Measurements from ENCODE around the gene GRB10. TPM values are rescaled to one million over a fixed set of nuclear protein-coding genes. Genes with fewer than 3 reads are reported as not detected.

GRB10 gene
- polyA plus RNA-seq, 1 donor from 2014 or later: 78.4 TPM

DNA sequence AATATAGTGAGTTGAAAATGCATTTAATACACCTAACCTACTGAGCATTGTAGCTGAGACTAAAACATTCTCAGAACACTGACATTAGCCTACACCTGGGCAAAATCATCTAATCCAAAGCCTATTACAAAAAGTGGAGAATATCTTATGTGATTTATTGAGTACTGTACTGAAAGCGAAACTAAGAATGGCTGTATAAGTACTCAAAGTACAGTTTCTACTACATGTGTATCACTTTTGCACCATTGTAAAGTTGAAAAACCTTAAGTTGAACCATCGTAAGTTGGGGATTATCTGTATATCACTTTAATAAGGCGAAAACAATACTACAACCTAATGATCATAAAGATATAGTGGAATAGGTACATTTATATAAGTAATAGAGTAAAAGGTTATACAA, 45.4 kb upstream of the GRB10 start:
- H3K27ac ChIP-seq (ENCODE audit: low read length): no peak overlapping the region
- H3K27me3 ChIP-seq (ENCODE audit: insufficient read depth, low read depth, low read length): no peaks in the 10 kb centered on the region
- no peaks in the 10 kb centered on the region for H3K79me2 ChIP-seq (replicated peaks; ENCODE audit: insufficient read depth, low read length)
- no peak overlapping the region for H2AFZ ChIP-seq (ENCODE audit: low read depth, low read length)
- H3K4me2 ChIP-seq (ENCODE audit: low read length): no peak overlapping the region
- no peak overlapping the region for H3K4me3 ChIP-seq (ENCODE audit: low read length)
- no peaks in the 10 kb centered on the region for H3K36me3 ChIP-seq (ENCODE audit: insufficient read depth, low read length)
- no peaks in the 10 kb centered on the region for H3F3A ChIP-seq (ENCODE audit: insufficient read depth, low read length, poor library complexity, severe bottlenecking)
- H3K9me3 ChIP-seq (ENCODE audit: low read length): no peaks in the 10 kb centered on the region
- no peak for TF ChIP-seq SMC3 (conservative IDR thresholded peaks at IDR 0.05; ENCODE audit: poor library complexity)
- TF ChIP-seq, protein P1, sequence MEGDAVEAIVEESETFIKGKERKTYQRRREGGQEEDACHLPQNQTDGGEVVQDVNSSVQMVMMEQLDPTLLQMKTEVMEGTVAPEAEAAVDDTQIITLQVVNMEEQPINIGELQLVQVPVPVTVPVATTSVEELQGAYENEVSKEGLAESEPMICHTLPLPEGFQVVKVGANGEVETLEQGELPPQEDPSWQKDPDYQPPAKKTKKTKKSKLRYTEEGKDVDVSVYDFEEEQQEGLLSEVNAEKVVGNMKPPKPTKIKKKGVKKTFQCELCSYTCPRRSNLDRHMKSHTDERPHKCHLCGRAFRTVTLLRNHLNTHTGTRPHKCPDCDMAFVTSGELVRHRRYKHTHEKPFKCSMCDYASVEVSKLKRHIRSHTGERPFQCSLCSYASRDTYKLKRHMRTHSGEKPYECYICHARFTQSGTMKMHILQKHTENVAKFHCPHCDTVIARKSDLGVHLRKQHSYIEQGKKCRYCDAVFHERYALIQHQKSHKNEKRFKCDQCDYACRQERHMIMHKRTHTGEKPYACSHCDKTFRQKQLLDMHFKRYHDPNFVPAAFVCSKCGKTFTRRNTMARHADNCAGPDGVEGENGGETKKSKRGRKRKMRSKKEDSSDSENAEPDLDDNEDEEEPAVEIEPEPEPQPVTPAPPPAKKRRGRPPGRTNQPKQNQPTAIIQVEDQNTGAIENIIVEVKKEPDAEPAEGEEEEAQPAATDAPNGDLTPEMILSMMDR (IDR thresholded peaks at IDR 0.05; ENCODE audit: poor library complexity, severe bottlenecking): no peak
- no peak for TF ChIP-seq POLR2AphosphoS5 (IDR thresholded peaks at IDR 0.05)
- TF ChIP-seq MXI1 (conservative IDR thresholded peaks at IDR 0.05; ENCODE audit: poor library complexity, severe bottlenecking): no peak
- TF ChIP-seq EZH2 (IDR thresholded peaks at IDR 0.05; ENCODE audit: borderline replicate concordance, insufficient read depth, low read length, poor library complexity, severe bottlenecking): no peak
- no peak for TF ChIP-seq RAD21 (conservative IDR thresholded peaks at IDR 0.05)
- H3K9ac ChIP-seq (ENCODE audit: low read length): no peak overlapping the region
- no peaks in the 10 kb centered on the region for H4K20me1 ChIP-seq (ENCODE audit: insufficient read depth)
- H3K9me2 ChIP-seq (ENCODE audit: insufficient read depth, low read length): no peaks in the 10 kb centered on the region

DNA sequence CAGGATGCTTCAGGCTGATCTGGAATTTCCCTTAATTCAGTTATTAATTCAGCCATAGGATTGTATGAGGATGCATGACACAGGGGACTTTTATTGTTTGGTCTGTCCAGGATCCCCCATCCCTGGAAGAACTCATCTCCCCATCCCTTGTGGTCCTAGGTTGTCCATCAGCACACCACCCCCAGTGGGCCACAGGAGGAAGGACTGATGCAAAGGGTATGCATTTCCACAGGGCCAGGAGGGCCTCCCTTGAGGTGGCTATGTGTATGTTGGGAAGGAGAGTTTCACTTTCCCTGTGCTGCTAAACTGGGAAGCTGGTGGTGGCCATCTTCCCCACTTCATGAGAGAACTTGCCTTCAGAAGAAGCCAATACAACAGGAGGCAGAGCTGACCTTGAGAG, 44.6 kb upstream of the GRB10 start:
- no peak overlapping the region for H3K4me2 ChIP-seq (ENCODE audit: low read length)
- no peaks in the 10 kb centered on the region for H3K9me3 ChIP-seq (ENCODE audit: low read length)
- no peaks in the 10 kb centered on the region for H3F3A ChIP-seq (ENCODE audit: insufficient read depth, low read length, poor library complexity, severe bottlenecking)
- no peaks in the 10 kb centered on the region for H4K20me1 ChIP-seq (ENCODE audit: insufficient read depth)
- H3K79me2 ChIP-seq (replicated peaks; ENCODE audit: insufficient read depth, low read length): no peaks in the 10 kb centered on the region
- no peaks in the 10 kb centered on the region for H3K9me2 ChIP-seq (ENCODE audit: insufficient read depth, low read length)
- H3K9ac ChIP-seq (ENCODE audit: low read length): no peak overlapping the region
- H3K27ac ChIP-seq (ENCODE audit: low read length): no peak overlapping the region
- H3K36me3 ChIP-seq (ENCODE audit: insufficient read depth, low read length): no peaks in the 10 kb centered on the region
- TF ChIP-seq, protein P1 (IDR thresholded peaks at IDR 0.05; ENCODE audit: poor library complexity, severe bottlenecking): no peak
- TF ChIP-seq SMC3 (conservative IDR thresholded peaks at IDR 0.05; ENCODE audit: poor library complexity): no peak
- no peak for TF ChIP-seq POLR2AphosphoS5 (IDR thresholded peaks at IDR 0.05)
- TF ChIP-seq EP300 (conservative IDR thresholded peaks at IDR 0.05; ENCODE audit: poor library complexity, severe bottlenecking): no peak
- TF ChIP-seq EZH2 (IDR thresholded peaks at IDR 0.05; ENCODE audit: borderline replicate concordance, insufficient read depth, low read length, poor library complexity, severe bottlenecking): no peak
- no peak for TF ChIP-seq RAD21 (conservative IDR thresholded peaks at IDR 0.05)
- TF ChIP-seq MXI1 (conservative IDR thresholded peaks at IDR 0.05; ENCODE audit: poor library complexity, severe bottlenecking): no peak
- TF ChIP-seq, protein P2, sequence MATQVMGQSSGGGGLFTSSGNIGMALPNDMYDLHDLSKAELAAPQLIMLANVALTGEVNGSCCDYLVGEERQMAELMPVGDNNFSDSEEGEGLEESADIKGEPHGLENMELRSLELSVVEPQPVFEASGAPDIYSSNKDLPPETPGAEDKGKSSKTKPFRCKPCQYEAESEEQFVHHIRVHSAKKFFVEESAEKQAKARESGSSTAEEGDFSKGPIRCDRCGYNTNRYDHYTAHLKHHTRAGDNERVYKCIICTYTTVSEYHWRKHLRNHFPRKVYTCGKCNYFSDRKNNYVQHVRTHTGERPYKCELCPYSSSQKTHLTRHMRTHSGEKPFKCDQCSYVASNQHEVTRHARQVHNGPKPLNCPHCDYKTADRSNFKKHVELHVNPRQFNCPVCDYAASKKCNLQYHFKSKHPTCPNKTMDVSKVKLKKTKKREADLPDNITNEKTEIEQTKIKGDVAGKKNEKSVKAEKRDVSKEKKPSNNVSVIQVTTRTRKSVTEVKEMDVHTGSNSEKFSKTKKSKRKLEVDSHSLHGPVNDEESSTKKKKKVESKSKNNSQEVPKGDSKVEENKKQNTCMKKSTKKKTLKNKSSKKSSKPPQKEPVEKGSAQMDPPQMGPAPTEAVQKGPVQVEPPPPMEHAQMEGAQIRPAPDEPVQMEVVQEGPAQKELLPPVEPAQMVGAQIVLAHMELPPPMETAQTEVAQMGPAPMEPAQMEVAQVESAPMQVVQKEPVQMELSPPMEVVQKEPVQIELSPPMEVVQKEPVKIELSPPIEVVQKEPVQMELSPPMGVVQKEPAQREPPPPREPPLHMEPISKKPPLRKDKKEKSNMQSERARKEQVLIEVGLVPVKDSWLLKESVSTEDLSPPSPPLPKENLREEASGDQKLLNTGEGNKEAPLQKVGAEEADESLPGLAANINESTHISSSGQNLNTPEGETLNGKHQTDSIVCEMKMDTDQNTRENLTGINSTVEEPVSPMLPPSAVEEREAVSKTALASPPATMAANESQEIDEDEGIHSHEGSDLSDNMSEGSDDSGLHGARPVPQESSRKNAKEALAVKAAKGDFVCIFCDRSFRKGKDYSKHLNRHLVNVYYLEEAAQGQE (IDR thresholded peaks at IDR 0.05; ENCODE audit: borderline replicate concordance): no peak
- TF ChIP-seq TAF1 (IDR thresholded peaks at IDR 0.05; ENCODE audit: low read depth): no peak
- no peak overlapping the region for H3K4me3 ChIP-seq (ENCODE audit: low read length)
- no peak overlapping the region for H2AFZ ChIP-seq (ENCODE audit: low read depth, low read length)
- H3K27me3 ChIP-seq (ENCODE audit: insufficient read depth, low read depth, low read length): no peaks in the 10 kb centered on the region
